MCF 10A (cell line): Measurements from ENCODE around the gene ATP5F1D. TPM values are rescaled to one million over a fixed set of nuclear protein-coding genes. Genes with fewer than 3 reads are reported as not detected.

ENCODE experiments used
- BruUV-seq: library from RNA; stranded (reverse); fragments of 400-500 nt; replicated peaks from 2 replicates; lab custom pipeline; 2021; lab: Mats Ljungman, UMichigan
- CTCF ChIA-PET: fragments of 300-600 bp; sonication (Branson Sonifier 250); formaldehyde crosslinking; extraction: SDS; loops from one replicate; lab custom pipeline; 2021; ENCODE audit warnings: antibody characterized with exemption, inconsistent platforms; lab: Yijun Ruan, JAX
- POLR2A ChIA-PET: fragments of 300-600, 350-650 bp; sonication (Branson Sonifier 250); formaldehyde crosslinking; extraction: SDS; loops from one replicate; lab custom pipeline; 2020; ENCODE audit warnings: antibody characterized with exemption, inconsistent platforms; lab: Yijun Ruan, JAX
- DNase-seq: peaks from one replicate; pipeline ENCODE4 v3.0.0-alpha.2; 2018; ENCODE audit not compliant: unreplicated experiment
- H3K27ac Mint-ChIP-seq: one replicate; pipeline ENCODE4 v1.8.0; 2022; ENCODE audit warnings: mild to moderate bottlenecking, low read depth, mixed read lengths; ENCODE audit not compliant: unreplicated experiment
- H3K27me3 Mint-ChIP-seq: one replicate; pipeline ENCODE4 v1.8.0; 2022; ENCODE audit warnings: mixed read lengths; ENCODE audit not compliant: insufficient read depth, unreplicated experiment
- H3K36me3 Mint-ChIP-seq: one replicate; pipeline ENCODE4 v1.8.0; 2022; ENCODE audit warnings: mild to moderate bottlenecking, moderate library complexity, mixed read lengths; ENCODE audit not compliant: insufficient read depth, unreplicated experiment
- H3K4me1 Mint-ChIP-seq: one replicate; pipeline ENCODE4 v1.8.0; 2022; ENCODE audit warnings: mixed read lengths; ENCODE audit not compliant: insufficient read depth, unreplicated experiment
- H3K4me3 Mint-ChIP-seq: one replicate; pipeline ENCODE4 v1.8.0; 2022; ENCODE audit warnings: mild to moderate bottlenecking, moderate library complexity, mixed read lengths; ENCODE audit not compliant: unreplicated experiment
- H3K9me3 Mint-ChIP-seq: one replicate; pipeline ENCODE4 v1.8.0; 2022; ENCODE audit warnings: mixed read lengths; ENCODE audit not compliant: unreplicated experiment
- intact Hi-C: fragments of 100-400 bp; cut with micrococcal nuclease; formaldehyde crosslinking; loops from 2 replicates; pipeline ENCODE4 v1.14.1; 2022
- total RNA-seq: library from RNA; stranded (reverse); gene quantifications from 2 replicates; pipeline ENCODE4 v1.2.3, GENCODE V29; 2022
- TF ChIP-seq, protein P1 (sequence below): fragments of 200-600 bp; IDR thresholded peaks from one replicate; pipeline ENCODE4 v1.8.0; 2022; ENCODE audit warnings: antibody characterized with exemption, mild to moderate bottlenecking; ENCODE audit not compliant: unreplicated experiment

The ATP5F1D gene
- total RNA-seq, 1 experiment from 2014 or later: 258 TPM

DNA sequence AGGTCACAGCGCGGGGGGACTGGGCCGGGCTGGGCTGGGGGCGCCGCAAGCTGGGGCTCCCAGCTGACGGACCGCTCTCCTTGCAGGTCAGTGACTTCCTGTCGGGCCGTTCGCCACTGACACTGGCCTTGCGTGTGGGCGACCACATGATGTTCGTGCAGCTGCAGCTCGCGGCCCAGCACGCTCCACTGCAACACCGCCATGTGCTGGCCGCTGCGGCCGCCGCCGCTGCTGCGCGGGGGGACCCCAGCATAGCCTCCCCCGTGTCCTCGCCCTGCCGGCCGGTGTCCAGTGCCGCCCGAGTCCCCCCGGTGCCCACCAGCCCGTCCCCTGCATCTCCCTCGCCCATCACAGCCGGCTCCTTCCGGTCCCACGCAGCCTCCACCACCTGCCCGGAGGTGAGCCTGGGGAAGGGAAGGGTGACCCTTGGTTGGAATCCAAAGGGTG lies 12.6 kb downstream of the ATP5F1D start:
- no TSS peak for BruUV-seq
- Mint-ChIP-seq H3K4me3 (no peak overlapping the region), H3K27me3 (no peaks in the 10 kb centered on the region), H3K27ac (peak overlapping the region; percentile 86), H3K36me3 (peaks cover 87% of the 10 kb centered on the region), H3K4me1 (peaks cover 14% of the 10 kb centered on the region), H3K9me3 (no peaks in the 10 kb centered on the region)
- ChIA-PET POLR2A (interaction anchor here (1.6 to 2.9 kb wide), 5 partner anchors 8 to 21 kb away, joined by 5 to 89 read pairs (median 20); partner anchors contain the start of gene FAM174C), CTCF (interaction anchor here (1.8 to 1.9 kb wide), 2 partner anchors 10 to 12 kb away, joined by 17 to 19 read pairs; no protein-coding TSS in a partner anchor)
- DNase-seq: no peak
- intact Hi-C loops: no loop called here
- TF ChIP-seq, protein P1, sequence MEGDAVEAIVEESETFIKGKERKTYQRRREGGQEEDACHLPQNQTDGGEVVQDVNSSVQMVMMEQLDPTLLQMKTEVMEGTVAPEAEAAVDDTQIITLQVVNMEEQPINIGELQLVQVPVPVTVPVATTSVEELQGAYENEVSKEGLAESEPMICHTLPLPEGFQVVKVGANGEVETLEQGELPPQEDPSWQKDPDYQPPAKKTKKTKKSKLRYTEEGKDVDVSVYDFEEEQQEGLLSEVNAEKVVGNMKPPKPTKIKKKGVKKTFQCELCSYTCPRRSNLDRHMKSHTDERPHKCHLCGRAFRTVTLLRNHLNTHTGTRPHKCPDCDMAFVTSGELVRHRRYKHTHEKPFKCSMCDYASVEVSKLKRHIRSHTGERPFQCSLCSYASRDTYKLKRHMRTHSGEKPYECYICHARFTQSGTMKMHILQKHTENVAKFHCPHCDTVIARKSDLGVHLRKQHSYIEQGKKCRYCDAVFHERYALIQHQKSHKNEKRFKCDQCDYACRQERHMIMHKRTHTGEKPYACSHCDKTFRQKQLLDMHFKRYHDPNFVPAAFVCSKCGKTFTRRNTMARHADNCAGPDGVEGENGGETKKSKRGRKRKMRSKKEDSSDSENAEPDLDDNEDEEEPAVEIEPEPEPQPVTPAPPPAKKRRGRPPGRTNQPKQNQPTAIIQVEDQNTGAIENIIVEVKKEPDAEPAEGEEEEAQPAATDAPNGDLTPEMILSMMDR: no peak

DNA sequence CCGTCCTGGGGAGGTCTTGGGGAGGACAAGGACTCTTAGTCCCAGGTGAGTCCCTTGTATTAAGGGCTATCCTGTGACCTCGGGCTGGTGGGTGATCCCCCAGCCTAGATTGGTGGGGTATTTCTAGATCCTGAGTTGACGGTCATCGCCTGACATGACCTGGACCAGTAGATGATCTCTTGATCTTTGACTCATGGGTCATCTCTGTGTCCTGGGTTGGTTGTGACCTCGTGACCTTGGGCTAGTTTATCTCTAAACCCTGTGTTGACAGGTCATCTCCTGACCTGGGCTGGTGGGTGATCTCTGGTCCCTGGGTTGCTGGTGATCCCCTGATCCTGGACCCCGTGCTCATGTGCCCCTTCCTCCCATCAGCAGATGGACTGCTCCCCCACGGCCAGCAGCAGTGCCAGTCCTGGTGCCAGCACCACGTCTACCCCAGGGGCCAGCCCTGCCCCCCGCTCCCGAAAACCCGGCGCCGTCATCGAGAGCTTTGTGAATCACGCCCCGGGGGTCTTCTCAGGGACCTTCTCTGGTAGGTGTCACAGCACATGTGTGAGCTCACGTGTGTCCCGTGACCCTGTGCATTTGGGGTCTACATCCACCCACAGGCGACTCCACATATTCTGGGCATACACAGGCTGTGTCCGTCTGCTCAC lies 13.1 kb downstream of the ATP5F1D start:
- H3K27me3 Mint-ChIP-seq: no peaks in the 10 kb centered on the region
- intact Hi-C loops: no loop called here
- H3K4me1 Mint-ChIP-seq: peaks cover 14% of the 10 kb centered on the region
- ChIA-PET POLR2A (interaction anchor here (0.8 to 3.2 kb wide), 4 partner anchors 10 to 21 kb away, joined by 3 to 23 read pairs (median 8); partner anchors contain the start of genes CIRBP and FAM174C), CTCF (interaction anchor here (0.7 to 1.6 kb wide), 2 partner anchors 10 to 156 kb away, joined by 3 to 5 read pairs; no protein-coding TSS in a partner anchor)
- no TSS peak for BruUV-seq
- TF ChIP-seq, protein P1: no peak
- no peak for DNase-seq
- H3K36me3 Mint-ChIP-seq: peaks cover 89% of the 10 kb centered on the region
- H3K9me3 Mint-ChIP-seq: no peaks in the 10 kb centered on the region
- H3K4me3 Mint-ChIP-seq: no peak overlapping the region
- H3K27ac Mint-ChIP-seq: no peak overlapping the region

- H3K4me3 Mint-ChIP-seq: no peak overlapping the region
Measured at GRCh38 chr19:1255186-1256161, 13.9 kb downstream of the ATP5F1D start.

More at GRCh38 chr19:1255186-1256161, 13.9 kb downstream of the ATP5F1D start:
- H3K27me3 Mint-ChIP-seq: no peaks in the 10 kb centered on the region
- no peak overlapping the region for H3K27ac Mint-ChIP-seq
- peaks cover 89% of the 10 kb centered on the region for H3K36me3 Mint-ChIP-seq
- no peaks in the 10 kb centered on the region for H3K9me3 Mint-ChIP-seq
- ChIA-PET POLR2A (interaction anchor here (0.8 to 3.2 kb wide), 3 partner anchors 11 to 20 kb away, joined by 3 to 23 read pairs (median 11); partner anchors contain the start of genes CIRBP and FAM174C), CTCF (interaction anchor here (0.7 to 2.7 kb wide), 4 partner anchors 11 to 183 kb away, joined by 3 to 11 read pairs (median 4); no protein-coding TSS in a partner anchor)
- no TSS peak for BruUV-seq
- H3K4me1 Mint-ChIP-seq: peaks cover 14% of the 10 kb centered on the region
- intact Hi-C loops: no loop called here
- DNase-seq: no peak
- TF ChIP-seq, protein P1: no peak
